ENCODE results near the gene TMEM33. TPM values are rescaled to one million over a fixed set of nuclear protein-coding genes. Genes with fewer than 3 reads are reported as not detected.

Gene TMEM33
- polyA plus RNA-seq, 1 donor from 2014 or later = 26.5 TPM

- no peaks in the 10 kb centered on the region for H3K79me2 ChIP-seq (replicated peaks; ENCODE audit: insufficient read depth, low read length)
- H2AFZ ChIP-seq (ENCODE audit: low read depth, low read length) = no peak overlapping the region
- TF ChIP-seq POLR2AphosphoS5 (IDR thresholded peaks at IDR 0.05) = no peak
- no peak for TF ChIP-seq MXI1 (conservative IDR thresholded peaks at IDR 0.05; ENCODE audit: poor library complexity, severe bottlenecking)
- no peak for TF ChIP-seq SMC3 (conservative IDR thresholded peaks at IDR 0.05; ENCODE audit: poor library complexity)
- no peak for TF ChIP-seq EZH2 (IDR thresholded peaks at IDR 0.05; ENCODE audit: borderline replicate concordance, insufficient read depth, low read length, poor library complexity, severe bottlenecking)
- no peak for TF ChIP-seq CTCF (IDR thresholded peaks at IDR 0.05; ENCODE audit: poor library complexity, severe bottlenecking)
- no peak for TF ChIP-seq TAF1 (IDR thresholded peaks at IDR 0.05; ENCODE audit: low read depth)
- TF ChIP-seq RAD21 (conservative IDR thresholded peaks at IDR 0.05) = no peak
- TF ChIP-seq REST (IDR thresholded peaks at IDR 0.05; ENCODE audit: borderline replicate concordance) = no peak
- TF ChIP-seq EP300 (conservative IDR thresholded peaks at IDR 0.05; ENCODE audit: poor library complexity, severe bottlenecking) = no peak
- H4K20me1 ChIP-seq (ENCODE audit: insufficient read depth) = no peaks in the 10 kb centered on the region
- H3K36me3 ChIP-seq (ENCODE audit: insufficient read depth, low read length) = no peaks in the 10 kb centered on the region
- no peaks in the 10 kb centered on the region for H3K27me3 ChIP-seq (ENCODE audit: insufficient read depth, low read depth, low read length)
- no peaks in the 10 kb centered on the region for H3F3A ChIP-seq (ENCODE audit: insufficient read depth, low read length, poor library complexity, severe bottlenecking)
- peaks cover 6% of the 10 kb centered on the region for H3K9me3 ChIP-seq (ENCODE audit: low read length)
- no peak overlapping the region for H3K4me3 ChIP-seq (ENCODE audit: low read length)
- no peak overlapping the region for H3K9ac ChIP-seq (ENCODE audit: low read length)
- no peak overlapping the region for H3K4me2 ChIP-seq (ENCODE audit: low read length)
- no peaks in the 10 kb centered on the region for H3K9me2 ChIP-seq (ENCODE audit: insufficient read depth, low read length)
- H3K27ac ChIP-seq (ENCODE audit: low read length) = no peak overlapping the region
Measured at GRCh38 chr4:41967392-41967791, 32.2 kb downstream of the TMEM33 start.

- no peak overlapping the region for H3K9ac ChIP-seq (ENCODE audit: low read length)
- TF ChIP-seq CTCF (IDR thresholded peaks at IDR 0.05; ENCODE audit: poor library complexity, severe bottlenecking) (no peak), RAD21 (conservative IDR thresholded peaks at IDR 0.05) (no peak)
- H3K4me2 ChIP-seq (ENCODE audit: low read length) = no peak overlapping the region
Measured at GRCh38 chr4:41969671-41970070, 34.4 kb downstream of the TMEM33 start.

More at GRCh38 chr4:41969671-41970070, 34.4 kb downstream of the TMEM33 start:
- no peaks in the 10 kb centered on the region for H3K27me3 ChIP-seq (ENCODE audit: insufficient read depth, low read depth, low read length)
- no peaks in the 10 kb centered on the region for H3F3A ChIP-seq (ENCODE audit: insufficient read depth, low read length, poor library complexity, severe bottlenecking)
- no peaks in the 10 kb centered on the region for H3K36me3 ChIP-seq (ENCODE audit: insufficient read depth, low read length)
- peaks cover 6% of the 10 kb centered on the region for H3K9me3 ChIP-seq (ENCODE audit: low read length)
- H2AFZ ChIP-seq (ENCODE audit: low read depth, low read length) = no peak overlapping the region
- H4K20me1 ChIP-seq (ENCODE audit: insufficient read depth) = no peaks in the 10 kb centered on the region
- H3K9me2 ChIP-seq (ENCODE audit: insufficient read depth, low read length) = no peaks in the 10 kb centered on the region
- no peaks in the 10 kb centered on the region for H3K79me2 ChIP-seq (replicated peaks; ENCODE audit: insufficient read depth, low read length)
- H3K4me3 ChIP-seq (ENCODE audit: low read length) = no peak overlapping the region
- H3K27ac ChIP-seq (ENCODE audit: low read length) = no peak overlapping the region
